Mammary epithelial cell (primary cell): ENCODE results near the gene TMEM132C.

ENCODE experiments used
- CTCF ChIP-seq, 2 donors: IDR thresholded peaks in 1 of 2; conservative IDR thresholded peaks in 1 of 2; 2 replicates each; pipeline ENCODE4 v1.5.1; 2011 to 2012; ENCODE audit warnings: inconsistent platforms in 2 of 2, low read length in 2 of 2, mild to moderate bottlenecking in 2 of 2, control low read depth in 1 of 2, low read depth in 1 of 2; ENCODE audit not compliant: insufficient read depth in 1 of 2; ENCODE audit errors: extremely low read depth in 1 of 2
- EZH2 ChIP-seq: IDR thresholded peaks from 2 replicates; pipeline ENCODE4 v1.6.1; 2012; ENCODE audit warnings: low read length, inconsistent platforms, borderline replicate concordance

- TF ChIP-seq CTCF (conservative IDR thresholded peaks at IDR 0.05 in 1 of 2, IDR thresholded peaks at IDR 0.05 in 1 of 2; ENCODE audit: extremely low read depth in 1 of 2, insufficient read depth in 1 of 2, low read depth in 1 of 2, low read length in 2 of 2): no peak
- no peak for TF ChIP-seq EZH2
These were observed 360.7 kb downstream of the TMEM132C start for GRCh38 chr12:128627659-128628058.
